ENCODE measurements around the gene CYB561. TPM values are rescaled to one million over a fixed set of nuclear protein-coding genes. Genes with fewer than 3 reads are reported as not detected.
A peak's percentile ranks its signal among the peaks of the same experiment; 100 is the strongest.

CYB561 gene
- total RNA-seq, 1 experiment from 2014 or later, result 67.6 TPM

GRCh38 chr17:63407741-63408330, 38.3 kb downstream of the CYB561 start:
- no peaks in the 10 kb centered on the region for H3K79me2 ChIP-seq (ENCODE audit: insufficient read depth, low read length)
- no peaks in the 10 kb centered on the region for H3K27me3 ChIP-seq (ENCODE audit: insufficient read depth, low read length)
- no peaks in the 10 kb centered on the region; the same call in 1 of the 2 replicates for H4K20me1 ChIP-seq (ENCODE audit: insufficient read depth)
- ChIA-PET RAD21 (ENCODE audit: low non-redundant PET in 1 of 2, low total read pairs in 2 of 2, uncharacterized antibody in 2 of 2, unreplicated experiment in 2 of 2) (no interaction called here), POLR2A (no interaction called here), CTCF (interaction anchor here (1.1 to 3.0 kb wide), 8 partner anchors 9 to 735 kb away, joined by 3 to 48 read pairs (median 8); no protein-coding TSS in a partner anchor)
- no peaks in the 10 kb centered on the region; a peak in 1 of 4 replicates for H3K4me1 ChIP-seq (ENCODE audit: control insufficient read depth in 1 of 2, insufficient read depth in 2 of 2, low read length in 2 of 2)
- H3K4me3 ChIP-seq (replicated peaks in 1 of 2; ENCODE audit: low read depth in 1 of 2, low read length in 2 of 2), result no peak overlapping the region
- H3K36me3 ChIP-seq (ENCODE audit: control insufficient read depth in 1 of 2, insufficient read depth in 2 of 2, low read length in 2 of 2), result no peaks in the 10 kb centered on the region
- intact Hi-C loops (cut with micrococcal nuclease), result loop anchor here (5.0 to 10.0 kb wide), 2 partner anchors 161 to 853 kb away; no protein-coding TSS in a partner anchor
- no peak overlapping the region for H3K27ac ChIP-seq (ENCODE audit: low read depth, low read length)
- no TSS peak for BruUV-seq (replicated peaks)
- no peaks in the 10 kb centered on the region for H3K9me2 ChIP-seq (ENCODE audit: insufficient read depth)
- no peak overlapping the region for H3K4me2 ChIP-seq (ENCODE audit: low read length)
- no peak for ATAC-seq
- no peak overlapping the region for H3K9ac ChIP-seq (ENCODE audit: low read length)
- DNase-seq (ENCODE audit: low read depth, low spot score), result no peak
- H3K9me3 ChIP-seq (ENCODE audit: control insufficient read depth in 1 of 2, insufficient read depth in 1 of 2, low read depth in 1 of 2, low read length in 2 of 2), result no peaks in the 10 kb centered on the region
- H2AFZ ChIP-seq (ENCODE audit: low read depth, low read length, poor library complexity, severe bottlenecking), result no peak overlapping the region
- TF ChIP-seq ELF1 (IDR thresholded peaks at IDR 0.05; ENCODE audit: borderline replicate concordance, low read depth), result no peak

- ChIA-PET RAD21 (ENCODE audit: low non-redundant PET in 1 of 2, low total read pairs in 2 of 2, uncharacterized antibody in 2 of 2, unreplicated experiment in 2 of 2) (interaction anchor here (0.7 to 1.5 kb wide), 9 partner anchors 291 to 735 kb away, joined by 3 to 14 read pairs (median 5); no protein-coding TSS in a partner anchor), POLR2A (no interaction called here), CTCF (interaction anchor here (0.6 to 3.0 kb wide), 58 partner anchors 8 to 854 kb away, joined by 3 to 66 read pairs (median 4); partner anchors contain the start of gene MAP3K3)
- Histone ChIP-seq H3K79me2 (ENCODE audit: insufficient read depth, low read length) (no peaks in the 10 kb centered on the region), H3K27ac (ENCODE audit: low read depth, low read length) (no peak overlapping the region), H3K36me3 (ENCODE audit: control insufficient read depth in 1 of 2, insufficient read depth in 2 of 2, low read length in 2 of 2) (no peaks in the 10 kb centered on the region; a peak in 1 of 4 replicates), H3K4me2 (ENCODE audit: low read length) (no peak overlapping the region), H4K20me1 (ENCODE audit: insufficient read depth) (no peaks in the 10 kb centered on the region; the same call in 1 of the 2 replicates), H3K9me2 (ENCODE audit: insufficient read depth) (no peaks in the 10 kb centered on the region), H3K9me3 (ENCODE audit: control insufficient read depth in 1 of 2, insufficient read depth in 1 of 2, low read depth in 1 of 2, low read length in 2 of 2) (no peaks in the 10 kb centered on the region), H2AFZ (ENCODE audit: low read depth, low read length, poor library complexity, severe bottlenecking) (no peak overlapping the region), H3K27me3 (ENCODE audit: insufficient read depth, low read length) (no peaks in the 10 kb centered on the region), H3K9ac (ENCODE audit: low read length) (no peak overlapping the region), H3K4me1 (ENCODE audit: control insufficient read depth in 1 of 2, insufficient read depth in 2 of 2, low read length in 2 of 2) (no peaks in the 10 kb centered on the region; a peak in 1 of 4 replicates), H3K4me3 (replicated peaks in 1 of 2; ENCODE audit: low read depth in 1 of 2, low read length in 2 of 2) (no peak overlapping the region)
- intact Hi-C loops (cut with micrococcal nuclease), result loop anchor here (1.0 to 10.0 kb wide), 8 partner anchors 160 to 852 kb away; no protein-coding TSS in a partner anchor
- BruUV-seq (replicated peaks), result no TSS peak
- DNase-seq (ENCODE audit: low read depth, low spot score) (peak; percentile 93), ATAC-seq (peak; percentile 96)
- no peak for TF ChIP-seq EZH2phosphoT487 (IDR thresholded peaks at IDR 0.05; ENCODE audit: borderline replicate concordance)
- no peak for TF ChIP-seq SRF (IDR thresholded peaks at IDR 0.05; ENCODE audit: low read depth)
- TF ChIP-seq JUND (IDR thresholded peaks at IDR 0.05), result no peak
- TF ChIP-seq CBX3 (IDR thresholded peaks at IDR 0.05; ENCODE audit: low read depth), result 0 out of 2 replicates have a peak, but pooled peaks have one; percentile 32
- peak; percentile 86 to 99 (median 95) for TF ChIP-seq CTCF (IDR thresholded peaks at IDR 0.05 in 2 of 3, conservative IDR thresholded peaks at IDR 0.05 in 1 of 3; ENCODE audit: borderline replicate concordance in 1 of 3, insufficient read depth in 1 of 3, low read depth in 2 of 3, low read length in 2 of 3)
- TF ChIP-seq, protein P1, sequence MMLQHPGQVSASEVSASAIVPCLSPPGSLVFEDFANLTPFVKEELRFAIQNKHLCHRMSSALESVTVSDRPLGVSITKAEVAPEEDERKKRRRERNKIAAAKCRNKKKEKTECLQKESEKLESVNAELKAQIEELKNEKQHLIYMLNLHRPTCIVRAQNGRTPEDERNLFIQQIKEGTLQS (IDR thresholded peaks at IDR 0.05), result no peak
- TF ChIP-seq ZNF274 (IDR thresholded peaks at IDR 0.05; ENCODE audit: low read depth, low read length), result no peak
- TF ChIP-seq SP1 (IDR thresholded peaks at IDR 0.05; ENCODE audit: low read depth), result no peak
- TF ChIP-seq FOSL1 (IDR thresholded peaks at IDR 0.05; ENCODE audit: low read depth), result no peak
- TF ChIP-seq POLR2A (IDR thresholded peaks at IDR 0.05; ENCODE audit: borderline replicate concordance, extremely low read depth, insufficient read depth, insufficient read length), result no peak
- no peak for TF ChIP-seq CEBPB (IDR thresholded peaks at IDR 0.05; ENCODE audit: low read depth)
- no peak; the same call in 1 of the 2 replicates for TF ChIP-seq SIN3A (IDR thresholded peaks at IDR 0.05; ENCODE audit: low read depth)
- TF ChIP-seq ELF1 (IDR thresholded peaks at IDR 0.05; ENCODE audit: borderline replicate concordance, low read depth), result no peak
- TF ChIP-seq, protein P2, sequence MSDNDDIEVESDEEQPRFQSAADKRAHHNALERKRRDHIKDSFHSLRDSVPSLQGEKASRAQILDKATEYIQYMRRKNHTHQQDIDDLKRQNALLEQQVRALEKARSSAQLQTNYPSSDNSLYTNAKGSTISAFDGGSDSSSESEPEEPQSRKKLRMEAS (IDR thresholded peaks at IDR 0.05), result 0 out of 2 replicates have a peak, but pooled peaks have one; percentile 16
- peak; percentile 39 for TF ChIP-seq YY1 (IDR thresholded peaks at IDR 0.05; ENCODE audit: extremely low read depth, insufficient replicate concordance, low read depth, low read length)
- TF ChIP-seq TCF7L2 (IDR thresholded peaks at IDR 0.05; ENCODE audit: borderline replicate concordance, extremely low read depth, insufficient read depth, insufficient read length), result no peak
- TF ChIP-seq ZFX (IDR thresholded peaks at IDR 0.05), result no peak
- no peak for TF ChIP-seq EGR1 (IDR thresholded peaks at IDR 0.05; ENCODE audit: low read depth)
Observed at GRCh38 chr17:63406689-63407330, 39.3 kb downstream of the CYB561 start.

Measured in HCT116 (cell line).